Stomach smooth muscle (tissue), 2 donors: ENCODE data around the gene FAM117A.
"Not testable (repeated sequence)": the region's sequence is repeated elsewhere in the genome, so short reads cannot be mapped to it uniquely, and the experiment has no call there.

Experiments used
- H3K27ac ChIP-seq: one replicate; pipeline ENCODE4 v1.7.0; 2013; ENCODE audit warnings: mild to moderate bottlenecking, low read length, inconsistent platforms
- H3K27me3 ChIP-seq, 2 donors: one replicate each; pipeline ENCODE4 v1.7.0; 2013; ENCODE audit warnings: low read length in 2 of 2; ENCODE audit not compliant: insufficient read depth in 2 of 2, control insufficient read depth in 1 of 2
- H3K36me3 ChIP-seq, 2 donors: one replicate each; pipeline ENCODE4 v1.7.0; 2013; ENCODE audit warnings: low read length in 2 of 2; ENCODE audit not compliant: control insufficient read depth in 2 of 2, insufficient read depth in 2 of 2
- H3K4me1 ChIP-seq: one replicate; pipeline ENCODE4 v1.7.0; 2013; ENCODE audit warnings: low read length; ENCODE audit not compliant: control insufficient read depth, insufficient read depth
- H3K4me3 ChIP-seq, 2 donors: one replicate each; pipeline ENCODE4 v1.7.0; 2013; ENCODE audit warnings: low read length in 2 of 2
- H3K9ac ChIP-seq, 2 donors: one replicate each; pipeline ENCODE4 v1.7.0; 2013; ENCODE audit warnings: low read length in 2 of 2, mild to moderate bottlenecking in 1 of 2
- H3K9me3 ChIP-seq, 2 donors: one replicate each; pipeline ENCODE4 v1.7.0; 2013; ENCODE audit warnings: low read length in 2 of 2; ENCODE audit not compliant: control insufficient read depth in 2 of 2
- donor health status: healthy.
- donor health status: Pancreatic carcinoma.

FAM117A gene

DNA sequence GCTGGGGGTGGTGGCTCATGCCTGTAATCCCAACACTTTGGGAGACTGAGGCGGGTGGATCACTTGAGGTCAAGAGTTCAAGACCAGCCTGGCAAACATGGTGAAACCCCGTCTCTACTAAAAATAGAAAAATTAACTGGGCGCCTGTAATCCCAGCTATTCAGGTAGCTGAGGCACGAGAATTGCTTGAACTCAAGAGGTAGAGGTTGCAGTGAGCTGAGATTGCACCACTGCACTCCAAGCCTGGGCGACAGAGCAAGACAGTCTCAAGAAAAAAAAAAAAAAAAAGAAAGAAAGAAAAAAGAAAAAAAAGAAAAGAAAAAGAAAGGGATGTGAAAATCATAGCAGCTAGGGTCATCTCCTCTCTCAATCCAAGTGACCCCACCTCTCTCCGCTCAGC is 39.4 kb downstream of the FAM117A start:
- peak overlapping the region; percentile 90 for H3K27ac ChIP-seq
- H3K4me1 ChIP-seq = peaks cover 62% of the 10 kb centered on the region

DNA sequence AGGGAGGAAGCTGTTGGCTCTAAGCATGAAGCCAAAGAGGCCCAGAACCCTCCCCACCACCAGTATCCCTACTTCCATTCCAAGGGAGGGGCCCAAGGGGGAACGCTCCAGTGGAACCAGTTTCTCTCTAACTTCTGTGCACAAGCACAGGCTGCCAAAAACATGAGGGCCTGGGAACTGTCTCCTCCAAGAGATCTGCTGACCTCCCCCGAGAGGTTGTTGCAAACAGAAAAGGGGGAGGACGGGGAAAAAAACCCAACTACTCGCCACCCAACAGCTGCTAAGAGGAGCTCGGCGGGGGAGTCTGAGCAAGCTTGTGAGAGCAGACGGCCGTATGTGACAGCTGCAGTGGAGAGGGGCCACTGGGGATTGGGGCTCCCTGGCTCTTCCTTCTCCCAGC is 40.5 kb downstream of the FAM117A start:
- Histone ChIP-seq H3K4me1 (peaks cover 51% of the 10 kb centered on the region), H3K36me3 (peaks cover 17 to 24% of the 10 kb centered on the region in 2 donors), H3K9me3 (no peaks in the 10 kb centered on the region), H3K27me3 (no peaks in the 10 kb centered on the region), H3K27ac (peak overlapping the region; percentile 90), H3K9ac (peak overlapping the region; percentile 16 to 58), H3K4me3 (peak overlapping the region; percentile 25 to 35)

More for the DNA sequence above, 39.4 kb downstream of the FAM117A start:
- peaks cover 13 to 19% of the 10 kb centered on the region in 2 donors for H3K36me3 ChIP-seq
- not testable (repeated sequence) for H3K9me3 ChIP-seq, H3K27me3 ChIP-seq, H3K9ac ChIP-seq
- peak overlapping the region in 1 of 2 donors; percentile 8 for H3K4me3 ChIP-seq

GRCh38 chr17:49722066-49722465 is 41.9 kb downstream of the FAM117A start:
- Histone ChIP-seq H3K27me3 (no peaks in the 10 kb centered on the region), H3K4me1 (peaks cover 45% of the 10 kb centered on the region), H3K36me3 (peaks cover 27 to 32% of the 10 kb centered on the region in 2 donors), H3K9me3 (no peaks in the 10 kb centered on the region), H3K9ac (no peak overlapping the region), H3K27ac (peak overlapping the region; percentile 90), H3K4me3 (no peak overlapping the region)

DNA sequence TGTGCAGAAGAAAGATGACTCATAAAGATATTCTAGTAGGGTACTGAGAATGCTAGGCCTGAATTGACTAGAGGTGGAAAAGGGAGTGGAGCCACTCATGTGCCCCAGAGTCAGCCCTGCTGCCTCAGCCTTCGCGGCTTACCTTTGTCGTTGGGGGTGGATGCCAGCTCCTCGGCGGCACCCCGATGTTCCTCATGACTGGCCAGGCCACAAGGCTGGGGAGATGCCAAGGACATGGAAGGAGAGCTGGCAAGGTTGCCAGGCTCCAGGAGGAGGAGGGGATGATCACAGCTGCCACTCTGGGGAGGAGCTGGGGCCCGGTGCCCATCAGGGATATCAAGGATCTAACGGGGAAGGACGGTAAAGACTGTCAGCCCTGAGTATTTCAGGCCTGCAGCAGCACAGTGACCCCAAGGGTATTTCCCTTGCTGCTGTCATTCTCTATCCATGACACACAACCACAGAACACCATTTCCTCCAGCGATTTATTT is 46.5 kb downstream of the FAM117A start:
- H3K4me1 ChIP-seq = peaks cover 18% of the 10 kb centered on the region
- no peaks in the 10 kb centered on the region for H3K27me3 ChIP-seq
- peak overlapping the region; percentile 24 for H3K27ac ChIP-seq
- peaks cover 47 to 62% of the 10 kb centered on the region in 2 donors for H3K36me3 ChIP-seq
- no peak overlapping the region for H3K9ac ChIP-seq
- no peaks in the 10 kb centered on the region for H3K9me3 ChIP-seq
- no peak overlapping the region for H3K4me3 ChIP-seq

DNA sequence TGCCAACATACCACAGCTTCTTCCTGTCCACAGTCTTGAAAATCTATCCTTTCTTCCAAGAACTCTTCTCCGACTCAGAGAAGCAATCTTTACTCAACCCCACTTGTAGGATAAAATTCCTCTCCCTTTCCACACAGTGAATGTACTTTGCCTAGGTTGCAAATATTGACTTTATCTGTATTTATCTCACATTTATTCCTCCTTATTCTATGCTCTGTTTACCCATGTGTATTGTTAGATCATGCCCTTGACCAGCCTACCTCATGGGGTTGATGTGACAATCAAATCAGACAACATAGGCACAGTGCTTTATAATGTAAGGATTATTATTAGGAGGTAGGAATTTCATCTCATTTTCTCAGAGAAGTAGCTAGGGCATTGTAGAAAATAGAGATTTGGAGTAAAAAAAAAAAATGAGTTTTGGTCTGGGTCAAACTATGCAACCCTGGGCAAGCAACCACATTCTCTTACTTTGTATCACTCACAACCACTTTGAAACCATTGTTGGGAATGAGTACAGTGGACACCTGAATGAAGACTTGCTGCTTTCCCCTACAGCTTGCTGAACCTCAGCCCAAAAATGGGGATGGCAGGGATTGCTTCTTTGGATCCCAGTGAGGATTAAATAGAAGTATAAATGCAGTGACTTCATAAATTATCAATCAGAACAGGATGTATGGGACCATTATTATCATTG is 47.1 kb downstream of the FAM117A start:
- Histone ChIP-seq H3K36me3 (peaks cover 46 to 61% of the 10 kb centered on the region in 2 donors), H3K9me3 (no peaks in the 10 kb centered on the region), H3K27ac (peak overlapping the region; percentile 62), H3K4me3 (no peak overlapping the region), H3K9ac (no peak overlapping the region), H3K27me3 (no peaks in the 10 kb centered on the region), H3K4me1 (peaks cover 12% of the 10 kb centered on the region)

- Histone ChIP-seq H3K4me3 (no peak overlapping the region), H3K4me1 (peaks cover 8% of the 10 kb centered on the region), H3K9ac (no peak overlapping the region), H3K9me3 (no peaks in the 10 kb centered on the region), H3K36me3 (peaks cover 49 to 66% of the 10 kb centered on the region in 2 donors), H3K27me3 (no peaks in the 10 kb centered on the region), H3K27ac (peak overlapping the region; percentile 62)
Measured at GRCh38 chr17:49715717-49716279, 48.1 kb downstream of the FAM117A start.

GRCh38 chr17:49715216-49715615 is 48.7 kb downstream of the FAM117A start:
- Histone ChIP-seq H3K27me3 (no peaks in the 10 kb centered on the region), H3K36me3 (peaks cover 49 to 67% of the 10 kb centered on the region in 2 donors), H3K9ac (peak overlapping the region in 1 of 2 donors; percentile 13), H3K4me3 (no peak overlapping the region), H3K4me1 (peaks cover 8% of the 10 kb centered on the region), H3K9me3 (no peaks in the 10 kb centered on the region), H3K27ac (peak overlapping the region; percentile 46)

- Histone ChIP-seq H3K36me3 (peaks cover 29 to 41% of the 10 kb centered on the region in 2 donors), H3K27ac (peak overlapping the region; percentile 95), H3K27me3 (no peaks in the 10 kb centered on the region), H3K9me3 (no peaks in the 10 kb centered on the region), H3K4me1 (peaks cover 23% of the 10 kb centered on the region), H3K9ac (peak overlapping the region in 1 of 2 donors; percentile 88), H3K4me3 (peak overlapping the region; percentile 15 to 95)
Measured at GRCh38 chr17:49708515-49709183, 55.3 kb downstream of the FAM117A start.

DNA sequence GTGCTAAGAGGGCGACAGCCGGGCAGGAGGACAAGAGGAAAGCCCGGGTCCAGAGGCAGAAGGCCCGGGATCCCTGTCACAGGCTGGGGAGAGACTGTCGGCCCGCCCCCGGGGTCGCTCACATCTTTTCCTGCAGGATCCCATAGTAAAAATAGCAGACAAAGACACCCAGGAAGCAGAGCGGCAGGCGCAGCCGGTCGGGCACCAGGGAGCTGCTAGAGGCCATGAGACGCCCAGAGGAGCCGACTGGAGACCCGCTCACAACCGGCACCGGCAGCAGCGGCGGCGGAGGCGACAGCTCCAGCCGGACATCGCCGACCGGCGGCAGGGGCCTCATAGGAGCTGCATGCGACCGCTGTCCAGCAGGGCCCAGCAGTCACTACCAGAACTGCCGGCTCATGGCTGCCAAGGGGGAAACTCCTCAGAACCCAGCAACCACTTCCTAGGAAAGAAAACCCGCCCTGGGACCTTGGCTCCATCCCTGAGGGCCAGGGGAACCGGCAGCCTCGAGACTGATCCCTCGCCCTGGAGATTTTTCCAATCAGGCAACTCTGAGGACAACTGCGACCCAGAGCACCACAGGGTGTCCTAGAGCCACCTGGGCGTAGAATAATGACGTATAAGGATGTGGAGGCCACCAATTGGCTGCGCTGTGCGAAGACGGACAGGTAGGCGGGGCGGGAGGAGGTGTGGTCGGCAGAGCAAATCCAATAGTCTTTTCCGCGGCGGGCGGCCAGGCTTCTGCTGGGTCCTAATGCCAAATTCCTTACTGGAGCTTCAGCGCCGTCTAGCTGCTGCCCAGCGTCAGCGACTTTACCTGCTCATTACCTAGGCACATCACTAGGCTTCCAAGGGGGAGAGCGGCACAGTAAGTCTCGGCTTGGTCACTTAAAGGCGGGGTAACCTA is 56.1 kb downstream of the FAM117A start, which contains the start of gene SLC35B1:
SLC35B1 (minus strand) TSS at position 357 of the 907 bp plus-strand sequence; CDS start at position 226, 131 bp downstream.
- Histone ChIP-seq H3K27me3 (no peaks in the 10 kb centered on the region), H3K4me1 (peaks cover 23% of the 10 kb centered on the region), H3K9me3 (no peaks in the 10 kb centered on the region), H3K36me3 (peaks cover 37 to 43% of the 10 kb centered on the region in 2 donors), H3K27ac (peak within 1 kb of the TSS; percentile 95), H3K4me3 (peak within 1 kb of the TSS; percentile 82 to 95), H3K9ac (peak within 1 kb of the TSS; percentile 88 to 97)

GRCh38 chr17:49707246-49707607 is 56.7 kb downstream of the FAM117A start:
- H3K9me3 ChIP-seq = no peaks in the 10 kb centered on the region
- H3K4me3 ChIP-seq = peak overlapping the region; percentile 82 to 95
- H3K4me1 ChIP-seq = peaks cover 23% of the 10 kb centered on the region
- peak overlapping the region; percentile 95 for H3K27ac ChIP-seq
- H3K27me3 ChIP-seq = no peaks in the 10 kb centered on the region
- H3K36me3 ChIP-seq = peaks cover 39 to 43% of the 10 kb centered on the region in 2 donors
- H3K9ac ChIP-seq = peak overlapping the region; percentile 88 to 97
